Choroid plexus epithelial cell (primary cell): ENCODE measurements around the gene KCNA3.

Experiments used
- DNase-seq: peaks from one replicate; pipeline ENCODE4 v3.0.0-alpha.2; 2010; ENCODE audit warnings: low read depth
- H3K4me3 ChIP-seq: 2 replicates; pipeline ENCODE4 v1.5.1; 2011; ENCODE audit warnings: low read depth, mild to moderate bottlenecking, control low read depth, low read length, moderate library complexity
- TF ChIP-seq, protein P1 (sequence below): conservative IDR thresholded peaks from 2 replicates; pipeline ENCODE4 v1.5.1; 2011; ENCODE audit warnings: low read depth, mild to moderate bottlenecking, control low read depth, inconsistent platforms, low read length, moderate library complexity

KCNA3 gene

DNA sequence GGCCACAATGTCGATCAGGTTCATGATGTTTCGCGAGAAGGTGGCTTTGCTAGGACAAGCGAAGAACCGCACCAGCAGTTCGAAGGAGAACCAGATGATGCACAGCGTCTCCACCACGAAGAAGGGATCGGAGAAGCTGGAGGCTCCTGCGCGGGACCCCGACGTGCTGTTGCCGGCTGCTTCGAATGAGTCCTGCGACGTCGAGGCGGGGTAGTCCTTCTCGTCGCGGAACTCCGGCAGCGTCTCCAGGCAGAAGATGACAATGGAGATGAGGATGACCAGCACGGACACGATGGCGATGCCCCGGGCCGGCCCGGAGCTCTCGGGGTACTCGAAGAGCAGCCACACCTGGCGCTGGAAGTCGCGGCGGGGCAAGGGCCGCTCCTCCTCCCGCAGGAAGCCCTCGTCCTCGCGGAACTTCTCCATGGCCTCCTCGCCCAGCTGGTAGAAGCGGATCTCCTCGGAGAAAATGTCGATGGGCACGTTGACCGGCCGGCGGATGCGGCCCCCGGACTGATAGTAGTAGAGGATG is 869 bp downstream of the KCNA3 start:
- H3K4me3 ChIP-seq, result no peak overlapping the region
- TF ChIP-seq, protein P1, sequence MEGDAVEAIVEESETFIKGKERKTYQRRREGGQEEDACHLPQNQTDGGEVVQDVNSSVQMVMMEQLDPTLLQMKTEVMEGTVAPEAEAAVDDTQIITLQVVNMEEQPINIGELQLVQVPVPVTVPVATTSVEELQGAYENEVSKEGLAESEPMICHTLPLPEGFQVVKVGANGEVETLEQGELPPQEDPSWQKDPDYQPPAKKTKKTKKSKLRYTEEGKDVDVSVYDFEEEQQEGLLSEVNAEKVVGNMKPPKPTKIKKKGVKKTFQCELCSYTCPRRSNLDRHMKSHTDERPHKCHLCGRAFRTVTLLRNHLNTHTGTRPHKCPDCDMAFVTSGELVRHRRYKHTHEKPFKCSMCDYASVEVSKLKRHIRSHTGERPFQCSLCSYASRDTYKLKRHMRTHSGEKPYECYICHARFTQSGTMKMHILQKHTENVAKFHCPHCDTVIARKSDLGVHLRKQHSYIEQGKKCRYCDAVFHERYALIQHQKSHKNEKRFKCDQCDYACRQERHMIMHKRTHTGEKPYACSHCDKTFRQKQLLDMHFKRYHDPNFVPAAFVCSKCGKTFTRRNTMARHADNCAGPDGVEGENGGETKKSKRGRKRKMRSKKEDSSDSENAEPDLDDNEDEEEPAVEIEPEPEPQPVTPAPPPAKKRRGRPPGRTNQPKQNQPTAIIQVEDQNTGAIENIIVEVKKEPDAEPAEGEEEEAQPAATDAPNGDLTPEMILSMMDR, result no peak
- no peak for DNase-seq

DNA sequence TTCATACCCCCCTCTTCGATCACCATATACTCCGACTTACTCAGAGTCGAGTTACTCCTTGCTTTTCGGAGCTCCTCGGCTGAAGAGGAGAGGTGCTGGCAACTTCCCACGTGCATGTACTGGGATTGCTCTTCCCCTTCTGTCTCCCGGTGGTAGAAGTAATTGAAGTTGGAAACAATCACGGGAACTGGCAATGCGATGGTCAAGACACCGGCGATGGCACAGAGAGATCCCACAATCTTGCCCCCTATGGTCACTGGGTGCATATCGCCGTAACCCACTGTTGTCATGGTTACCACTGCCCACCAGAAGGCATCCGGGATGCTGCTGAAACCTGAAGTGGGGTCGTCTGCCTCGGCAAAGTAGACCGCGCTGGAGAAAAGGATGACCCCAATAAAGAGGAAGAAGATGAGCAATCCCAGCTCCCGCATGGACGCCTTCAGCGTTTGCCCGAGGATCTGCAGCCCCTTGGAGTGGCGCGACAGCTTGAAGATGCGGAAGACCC is 1.5 kb downstream of the KCNA3 start:
- H3K4me3 ChIP-seq, result no peak overlapping the region
- DNase-seq, result no peak

DNA sequence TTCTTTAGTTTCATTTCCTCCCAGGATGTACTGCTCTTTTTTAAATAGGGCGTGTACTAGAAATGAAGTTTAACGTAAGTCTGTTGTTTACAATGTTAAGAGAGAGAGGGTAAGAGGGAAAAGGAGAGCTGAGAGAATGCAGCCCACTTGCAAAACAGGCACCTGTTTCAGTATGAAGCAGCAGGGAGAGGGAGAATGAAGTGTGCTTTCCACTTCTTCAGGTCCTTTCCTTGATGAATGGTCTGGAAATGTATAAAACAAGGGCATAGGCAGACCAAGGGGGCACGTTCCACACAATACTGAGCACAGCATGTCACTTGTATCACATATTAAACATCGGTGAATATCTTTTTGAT is 2.0 kb downstream of the KCNA3 start:
- DNase-seq, result no peak
- no peak overlapping the region for H3K4me3 ChIP-seq
- TF ChIP-seq, protein P1, result no peak

More for the DNA sequence above, 1.5 kb downstream of the KCNA3 start:
- TF ChIP-seq, protein P1, result no peak

DNA sequence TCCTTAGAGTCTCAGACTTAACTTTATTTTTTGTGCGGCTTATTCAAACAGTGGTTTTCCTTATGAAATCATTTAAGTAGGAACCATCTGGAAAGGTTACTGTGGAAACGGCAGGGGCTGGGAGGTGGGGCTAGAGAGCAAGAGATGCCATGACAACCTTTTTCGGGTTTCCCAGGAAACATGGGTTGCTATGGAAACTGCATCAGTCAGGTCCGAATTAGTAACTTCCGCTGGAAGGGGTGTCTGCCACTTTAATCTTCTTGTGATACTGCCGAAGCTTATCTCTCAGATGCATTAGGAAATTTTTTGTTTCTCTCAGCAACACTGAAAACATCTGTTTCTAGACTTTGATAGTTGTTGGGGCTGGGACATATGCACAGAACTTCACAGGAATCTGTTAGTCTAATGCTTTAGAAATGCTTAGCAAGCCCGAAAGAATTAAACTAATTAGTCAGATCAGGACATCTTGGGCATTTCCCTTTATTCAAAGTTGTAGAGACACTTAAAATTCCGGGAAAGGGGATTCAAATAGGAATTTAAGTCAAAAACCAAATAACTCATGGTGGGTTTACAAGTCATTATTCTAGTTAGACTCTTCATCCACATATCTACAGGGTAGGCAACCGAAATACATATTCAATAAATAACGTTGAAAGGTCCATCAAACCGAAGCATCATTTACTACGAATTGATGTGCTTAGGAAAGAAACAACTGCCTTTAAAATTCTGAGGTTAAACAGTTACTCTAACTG is 2.6 kb downstream of the KCNA3 start:
- TF ChIP-seq, protein P1, result no peak
- no peak for DNase-seq
- H3K4me3 ChIP-seq, result no peak overlapping the region

DNA sequence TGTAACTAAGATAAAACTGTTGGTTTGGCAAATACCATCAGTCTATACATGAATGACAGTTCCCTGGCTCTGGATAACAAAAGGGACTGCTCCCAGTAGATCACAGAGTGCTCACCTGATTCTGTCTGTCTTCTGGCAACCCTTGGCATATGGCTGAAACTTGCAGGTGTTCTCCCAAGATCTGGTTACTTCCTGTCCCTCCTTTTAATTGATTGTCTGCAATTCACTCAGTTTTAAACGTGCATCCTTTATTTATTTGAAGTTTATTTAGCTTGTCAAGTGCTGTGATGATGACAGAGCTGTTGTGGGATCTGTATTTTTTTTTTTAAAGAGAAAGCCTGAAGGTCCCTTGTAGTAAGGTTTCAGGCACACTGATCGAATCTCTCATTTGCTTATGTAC is 3.4 kb downstream of the KCNA3 start:
- H3K4me3 ChIP-seq, result no peak overlapping the region
- TF ChIP-seq, protein P1, result no peak
- DNase-seq, result no peak

DNA sequence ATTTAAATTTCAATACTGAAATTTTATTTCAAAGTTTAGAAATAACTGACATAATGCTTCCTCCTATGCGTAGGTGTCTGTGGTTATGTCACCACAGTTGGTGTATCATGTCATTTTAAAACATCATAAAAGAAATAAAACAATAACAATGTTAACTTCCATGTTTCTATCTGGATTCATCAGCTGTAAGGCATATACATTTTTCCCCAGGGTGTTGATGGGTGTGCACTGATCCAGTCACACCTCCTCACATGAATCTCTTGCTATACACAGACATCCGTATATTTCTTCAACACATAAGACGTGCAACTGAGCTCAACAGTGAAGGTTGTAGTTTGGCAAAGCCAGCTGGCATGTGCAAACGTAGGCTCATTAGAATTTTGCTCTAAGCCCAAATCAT is 6.2 kb downstream of the KCNA3 start:
- H3K4me3 ChIP-seq, result no peak overlapping the region
- TF ChIP-seq, protein P1, result no peak
- DNase-seq, result no peak

DNA sequence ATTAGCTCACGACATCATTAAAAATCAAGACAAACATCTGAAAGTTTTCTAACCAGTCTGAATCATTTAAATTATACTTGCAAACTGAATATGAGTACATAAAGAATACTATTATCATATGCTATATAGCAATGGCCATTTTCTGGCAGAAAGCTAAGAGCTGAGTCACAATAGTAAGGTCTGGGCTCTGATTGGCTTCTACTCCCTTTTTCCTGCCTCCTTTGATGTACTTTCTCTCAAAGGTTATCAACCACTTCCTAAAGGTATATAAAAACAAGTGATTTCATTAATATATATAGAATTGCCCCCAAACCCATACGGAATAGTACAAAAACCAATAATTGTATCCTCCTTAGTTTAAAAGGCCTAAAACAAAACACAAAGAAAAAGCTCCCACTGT is 7.0 kb downstream of the KCNA3 start:
- no peak for DNase-seq
- TF ChIP-seq, protein P1, result no peak
- no peak overlapping the region for H3K4me3 ChIP-seq
